K562 (cell line): Measurements from ENCODE around the gene SLC22A16. TPM values are rescaled to one million over a fixed set of nuclear protein-coding genes. Genes with fewer than 3 reads are reported as not detected.
A peak's percentile ranks its signal among the peaks of the same experiment; 100 is the strongest.

Source experiments
- ATAC-seq: fragments of 200-7000 bp; cut with Tn5 transposase; 3 replicates; pipeline ENCODE4 v1.9.1; 2020; ENCODE audit warnings: moderate library complexity
- BruUV-seq: library from RNA; stranded (reverse); fragments of 400-500 nt; replicated peaks from 2 replicates; lab custom pipeline; 2021; lab: Mats Ljungman, UMichigan
- CTCF ChIA-PET: fragments of 300-600 bp; formaldehyde crosslinking; extraction: SDS; loops from one replicate; lab custom pipeline; 2021; ENCODE audit warnings: low intra/inter-chr PET ratio; lab: Yijun Ruan, JAX
- POLR2A ChIA-PET: fragments of 300-600, 350-650 bp; sonication (Branson Sonifier 250); formaldehyde crosslinking; extraction: SDS; loops from one replicate; lab custom pipeline; 2021; ENCODE audit warnings: antibody characterized with exemption, inconsistent platforms; lab: Yijun Ruan, JAX
- DNase-seq, 4 experiments: peaks; one replicate each; pipeline versions ENCODE4 v3.0.0 to v3.0.0-alpha.2; 2011 to 2018; ENCODE audit warnings: low spot score in 3 of 4, mixed read lengths in 3 of 4; ENCODE audit errors: extremely low read depth in 1 of 4
- FAIRE-seq: peaks from 2 replicates; lab custom pipeline; 2011; peaks lifted over from hg19 to GRCh38; lab: Jason Lieb, UNC
- H2AFZ ChIP-seq: 2 replicates; pipeline ENCODE4 v1.6.0; 2011; ENCODE audit warnings: low read depth, low read length, control low read depth, inconsistent platforms
- H3K27ac ChIP-seq: fragments of 200-600 bp; 3 replicates; pipeline ENCODE4 v1.8.0; 2011; ENCODE audit warnings: low read depth, mild to moderate bottlenecking, control low read depth, inconsistent platforms, low read length, moderate library complexity, mixed read lengths; ENCODE audit errors: extremely low read depth
- H3K27me3 ChIP-seq, 2 experiments: fragments of 300-600 bp in 1 of 2; 2 replicates in 1 of 2; 3 replicates in 1 of 2; pipeline versions ENCODE4 v1.6.0 to v1.8.0; 2011; ENCODE audit warnings: inconsistent platforms in 2 of 2, low read length in 2 of 2, mild to moderate bottlenecking in 1 of 2, mixed read lengths in 1 of 2, moderate library complexity in 1 of 2; ENCODE audit not compliant: control insufficient read depth in 2 of 2, insufficient read depth in 2 of 2
- H3K36me3 ChIP-seq: fragments of 300-600 bp; 3 replicates; pipeline ENCODE4 v1.8.0; 2011; ENCODE audit warnings: mild to moderate bottlenecking, low read length, inconsistent platforms; ENCODE audit not compliant: control insufficient read depth, insufficient read depth
- H3K4me1 ChIP-seq, 2 experiments: fragments of 200-600 bp in 1 of 2; replicated peaks in 1 of 2; 2 replicates in 1 of 2; 3 replicates in 1 of 2; pipeline versions ENCODE4 v1.5.1 to v1.8.0; 2011; ENCODE audit warnings: inconsistent platforms in 2 of 2, low read length in 2 of 2, mild to moderate bottlenecking in 1 of 2, mixed read lengths in 1 of 2, moderate library complexity in 1 of 2; ENCODE audit not compliant: control insufficient read depth in 2 of 2, insufficient read depth in 2 of 2
- H3K4me2 ChIP-seq: 2 replicates; pipeline ENCODE4 v1.6.1; 2011; ENCODE audit warnings: low read length, control low read depth, inconsistent platforms, mixed read lengths; ENCODE audit not compliant: insufficient read depth
- H3K4me3 ChIP-seq: fragments of 200-600 bp; sonication (generic), shearing (Covaris generic); 2 replicates; pipeline ENCODE4 v1.5.1; 2016; ENCODE audit warnings: control low read depth, inconsistent platforms
- H3K79me2 ChIP-seq: fragments of 200-600 bp; 3 replicates; pipeline ENCODE4 v1.8.0; 2011; ENCODE audit warnings: low read length, inconsistent platforms; ENCODE audit not compliant: control insufficient read depth, insufficient read depth
- H3K9ac ChIP-seq, 2 experiments: 2 replicates each; pipeline versions ENCODE4 v1.6.0 to v1.6.1; 2011; ENCODE audit warnings: low read depth in 2 of 2, low read length in 2 of 2, control low read depth in 1 of 2, inconsistent platforms in 1 of 2, mild to moderate bottlenecking in 1 of 2, mixed read lengths in 1 of 2; ENCODE audit not compliant: insufficient read depth in 1 of 2
- H3K9me1 ChIP-seq: one replicate; pipeline ENCODE4 v1.6.0; 2011; ENCODE audit warnings: inconsistent platforms, mild to moderate bottlenecking, low read length, moderate library complexity; ENCODE audit not compliant: control insufficient read depth, insufficient read depth
- H3K9me3 ChIP-seq: replicated peaks from 2 replicates; pipeline ENCODE4 v1.5.1; 2011; ENCODE audit warnings: low read depth, low read length, inconsistent platforms; ENCODE audit not compliant: control insufficient read depth, insufficient read depth
- H4K20me1 ChIP-seq: replicated peaks from 2 replicates; pipeline ENCODE4 v1.6.1; 2011; ENCODE audit warnings: low read length, inconsistent platforms, mixed read lengths; ENCODE audit not compliant: control insufficient read depth, insufficient read depth
- BHLHE40 ChIP-seq: IDR thresholded peaks from 2 replicates; pipeline ENCODE4 v1.6.1; 2011; ENCODE audit warnings: low read length, improper control_type of control experiment
- CTBP1 ChIP-seq: fragments of 450-650 bp; IDR thresholded peaks from 2 replicates; pipeline ENCODE4 v1.6.1; 2016; ENCODE audit warnings: borderline replicate concordance
- E2F4 ChIP-seq: sonication (generic); formaldehyde crosslinking; IDR thresholded peaks from 2 replicates; pipeline ENCODE4 v1.8.0; 2022; ENCODE audit warnings: mild to moderate bottlenecking, low read depth, missing genetic modification reagents
- FOXK1 ChIP-seq: sonication (generic); formaldehyde crosslinking; IDR thresholded peaks from 2 replicates; pipeline ENCODE4 v1.8.0; 2022; ENCODE audit warnings: missing genetic modification reagents, mild to moderate bottlenecking, borderline replicate concordance
- KLF16 ChIP-seq: IDR thresholded peaks from 2 replicates; pipeline ENCODE4 v1.6.1; 2016; ENCODE audit warnings: antibody characterized with exemption
- NCOR1 ChIP-seq: fragments of 450-650 bp; IDR thresholded peaks from 2 replicates; pipeline ENCODE4 v1.6.1; 2016; ENCODE audit warnings: mild to moderate bottlenecking, moderate library complexity
- NRF1 ChIP-seq, 2 experiments: fragments of 450-650 bp; IDR thresholded peaks in 1 of 2; conservative IDR thresholded peaks in 1 of 2; 2 replicates each; pipeline ENCODE4 v1.6.1; 2014; ENCODE audit warnings: mild to moderate bottlenecking in 2 of 2
- PATZ1 ChIP-seq: fragments of 250-450 bp; sonication (Bioruptor Pico); IDR thresholded peaks from 2 replicates; pipeline ENCODE4 v1.5.0; 2020; ENCODE audit warnings: mild to moderate bottlenecking, borderline replicate concordance
- TCF7L2 ChIP-seq: fragments of 150-350 bp; IDR thresholded peaks from 2 replicates; pipeline ENCODE4 v1.6.1; 2016; ENCODE audit warnings: low read depth, mild to moderate bottlenecking, low read length, moderate library complexity
- TEAD4 ChIP-seq, 2 experiments: sonication (generic) in 1 of 2; formaldehyde crosslinking in 1 of 2; IDR thresholded peaks; 2 replicates each; pipeline versions ENCODE4 v1.6.1 to v1.8.0; 2012 to 2022; ENCODE audit warnings: borderline replicate concordance in 1 of 2, inconsistent platforms in 1 of 2, low read length in 1 of 2, mild to moderate bottlenecking in 1 of 2, missing genetic modification reagents in 1 of 2
- ZSCAN29 ChIP-seq: fragments of 450-650 bp; IDR thresholded peaks from 2 replicates; pipeline ENCODE4 v1.6.1; 2017
- WGBS: fragments of 100-300 bp; shearing (Covaris generic); methylation state at CpG from one replicate; pipeline ENCODE4 v1.1.6; 2016; ENCODE audit warnings: low coverage, mixed read lengths; ENCODE audit not compliant: insufficient coverage; ENCODE audit errors: missing lambda C conversion rate; 5-methylcytosine and 5-hydroxymethylcytosine counted together
- in situ Hi-C: fragments of 300-500 bp; cut with MboI; formaldehyde crosslinking; loops from 4 replicates; pipeline ENCODE4 v1.15.0; 2018; ENCODE audit warnings: inconsistent platforms, mixed read lengths
- intact Hi-C: fragments of 100-400 bp; cut with micrococcal nuclease; formaldehyde crosslinking; loops from 2 replicates; pipeline ENCODE4 v1.14.2; 2022
- polyA plus RNA-seq, 8 experiments: library from polyadenylated mRNA; depleted of rRNA in 4 of 8; stranded (reverse) in 5 of 8; unstranded in 3 of 8; fragments of >200 nt; fragmentation: Nextera tagmentation in 2 of 8; fragmentation: Illumina TruSeq in 1 of 8; extraction: Ambion mirVana in 2 of 8; extraction: Trizol in 1 of 8; gene quantifications; 2 replicates each; pipeline versions ENCODE4 v1.2.1 to v1.2.3, GENCODE V29; 2011 to 2014; ENCODE audit warnings: inconsistent platforms in 1 of 8, missing spikeins in 1 of 8
- total RNA-seq, 7 experiments: library from RNA; depleted of rRNA in 6 of 7; stranded (reverse); fragments of >200 nt in 6 of 7; fragmentation: Illumina TruSeq in 2 of 7; extraction: Trizol in 2 of 7; gene quantifications; 2 replicates each; pipeline versions ENCODE4 v1.2.1 to v1.2.3, GENCODE V29; 2011 to 2021; ENCODE audit warnings: low replicate concordance in 1 of 7
- TF ChIP-seq, protein P1 (sequence below): fragments of 450-650 bp; IDR thresholded peaks from 2 replicates; pipeline ENCODE4 v1.6.1; 2016; ENCODE audit warnings: missing biosample characterization, missing genetic modification characterization

The SLC22A16 gene
- total and polyA plus RNA-seq, 9 of the 15 experiments (the other 6 are each of a cell fraction or from before 2014, with no cell fraction given) = not detected

- TF ChIP-seq E2F4 (CRISPR knock-in tag) = no peak
- peak; percentile 68 for TF ChIP-seq KLF16
- TF ChIP-seq TCF7L2 = no peak
- TF ChIP-seq, protein P1, sequence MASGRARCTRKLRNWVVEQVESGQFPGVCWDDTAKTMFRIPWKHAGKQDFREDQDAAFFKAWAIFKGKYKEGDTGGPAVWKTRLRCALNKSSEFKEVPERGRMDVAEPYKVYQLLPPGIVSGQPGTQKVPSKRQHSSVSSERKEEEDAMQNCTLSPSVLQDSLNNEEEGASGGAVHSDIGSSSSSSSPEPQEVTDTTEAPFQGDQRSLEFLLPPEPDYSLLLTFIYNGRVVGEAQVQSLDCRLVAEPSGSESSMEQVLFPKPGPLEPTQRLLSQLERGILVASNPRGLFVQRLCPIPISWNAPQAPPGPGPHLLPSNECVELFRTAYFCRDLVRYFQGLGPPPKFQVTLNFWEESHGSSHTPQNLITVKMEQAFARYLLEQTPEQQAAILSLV = no peak
- peak; percentile 78 for TF ChIP-seq TEAD4 (IDR thresholded peaks at IDR 0.05; ENCODE audit: low read length)
- TF ChIP-seq TEAD4 (CRISPR knock-in tag; IDR thresholded peaks at IDR 0.05; ENCODE audit: borderline replicate concordance) = no peak
- no peak for TF ChIP-seq ZSCAN29
Measured at GRCh38 chr6:110389689-110390382, 86.6 kb downstream of the SLC22A16 start (continued).

- WGBS = 13% methylated on average over 2 of the region's 2 CpGs
- no peak overlapping the region for H3K27ac ChIP-seq
- H3K4me3 ChIP-seq = no peak overlapping the region
- no peaks in the 10 kb centered on the region for H3K9me3 ChIP-seq
- H3K36me3 ChIP-seq = no peaks in the 10 kb centered on the region
- no peak for TF ChIP-seq FOXK1 (CRISPR knock-in tag)
- no peak for TF ChIP-seq PATZ1 (CRISPR knock-in tag)
- no peak for TF ChIP-seq BHLHE40
- TF ChIP-seq NCOR1 = no peak
- no peak for TF ChIP-seq NRF1 (conservative IDR thresholded peaks at IDR 0.05 in 1 of 2, IDR thresholded peaks at IDR 0.05 in 1 of 2)
- TF ChIP-seq CTBP1 = no peak
- ATAC-seq (no peak), DNase-seq (no peak), FAIRE-seq (no peak)
- H3K4me1 ChIP-seq = peaks cover 0 to 3% of the 10 kb centered on the region in 2 experiments; a peak in 2 of 5 replicates
- peaks cover 0 to 5% of the 10 kb centered on the region in 2 experiments; a peak in 1 of 5 replicates for H3K27me3 ChIP-seq
- no peak overlapping the region for H3K4me2 ChIP-seq
- no peak overlapping the region for H3K9ac ChIP-seq
- no peaks in the 10 kb centered on the region for H4K20me1 ChIP-seq
- H2AFZ ChIP-seq = no peak overlapping the region
- BruUV-seq = no TSS peak
- H3K9me1 ChIP-seq = no peaks in the 10 kb centered on the region
- POLR2A ChIA-PET = no interaction called here
- CTCF ChIA-PET = no interaction called here
- H3K79me2 ChIP-seq = no peaks in the 10 kb centered on the region
- intact Hi-C loops (no loop called here), in situ Hi-C loops (loop anchor here (25.0 kb wide), 1 partner anchor 851 kb away; no protein-coding TSS in a partner anchor)
Measured at GRCh38 chr6:110387986-110388385, 88.4 kb downstream of the SLC22A16 start.
